ENCODE measurements around the gene GNG11.
"Not testable (repeated sequence)": the region's sequence is repeated elsewhere in the genome, so short reads cannot be mapped to it uniquely, and the experiment has no call there.

The GNG11 gene

GRCh38 chr7:93921607-93922566 is at the start of gene GNG11:
TSS of gene GNG11 (plus strand) at chr7:93921735. CDS start at chr7:93922138, 403 bp downstream.
- DNase-seq: no peak

GRCh38 chr7:93873998-93874574 is 47.4 kb upstream of the GNG11 start:
- no peak for DNase-seq

GRCh38 chr7:93877742-93878141 is 43.8 kb upstream of the GNG11 start:
- DNase-seq: no peak

- DNase-seq: no peak
Observed at GRCh38 chr7:93879356-93879755, 42.2 kb upstream of the GNG11 start.

- no peak for DNase-seq
Observed at GRCh38 chr7:93882468-93882867, 39.1 kb upstream of the GNG11 start.

- DNase-seq: no peak
Observed at GRCh38 chr7:93883078-93883916, 38.2 kb upstream of the GNG11 start.

GRCh38 chr7:93883917-93884345 is 37.6 kb upstream of the GNG11 start:
- DNase-seq: no peak

- DNase-seq: no peak
Observed at GRCh38 chr7:93884541-93884940, 37.0 kb upstream of the GNG11 start.

- no peak for DNase-seq
Observed at GRCh38 chr7:93889261-93889660, 32.3 kb upstream of the GNG11 start.

- peak; percentile 8 for DNase-seq
Observed at GRCh38 chr7:93890041-93890463, 31.5 kb upstream of the GNG11 start.

GRCh38 chr7:93890464-93891068 is 31.0 kb upstream of the GNG11 start, which contains the start of gene TFPI2:
TSS of gene TFPI2 (minus strand) at chr7:93890753. CDS start at chr7:93890678, 75 bp downstream.
- no peak for DNase-seq

GRCh38 chr7:93894426-93894825 is 27.1 kb upstream of the GNG11 start:
- DNase-seq: no peak

GRCh38 chr7:93894966-93895640 is 26.4 kb upstream of the GNG11 start:
- no peak for DNase-seq

- DNase-seq: no peak
Observed at GRCh38 chr7:93895859-93896600, 25.5 kb upstream of the GNG11 start.

- no peak for DNase-seq
Observed at GRCh38 chr7:93897680-93898079, 23.9 kb upstream of the GNG11 start.

- DNase-seq: no peak
Observed at GRCh38 chr7:93902777-93903423, 18.6 kb upstream of the GNG11 start.

GRCh38 chr7:93906267-93906666 is 15.3 kb upstream of the GNG11 start, which contains the start of gene GNGT1:
TSS of gene GNGT1 (plus strand) at chr7:93906567. CDS start at chr7:93906747, 180 bp downstream.
- no peak for DNase-seq

- DNase-seq: no peak
Observed at GRCh38 chr7:93910076-93910994, 11.2 kb upstream of the GNG11 start.

GRCh38 chr7:93911242-93911641 is 10.3 kb upstream of the GNG11 start:
- not testable (repeated sequence) for DNase-seq
